IMR-90 (cell line): Measurements from ENCODE around the gene SPATA13.

Experiments
- NFE2L2 ChIP-seq: fragments of 150-350 bp; IDR thresholded peaks from 2 replicates; pipeline ENCODE4 v1.6.1; 2016; ENCODE audit warnings: low read depth, mild to moderate bottlenecking, low read length
- POLR2A ChIP-seq: IDR thresholded peaks from 2 replicates; pipeline ENCODE4 v1.6.1; 2012; ENCODE audit warnings: mild to moderate bottlenecking, low read depth, low read length
- TF ChIP-seq, protein P1 (sequence below): conservative IDR thresholded peaks from 2 replicates; pipeline ENCODE4 v1.5.1; 2012; ENCODE audit warnings: mild to moderate bottlenecking, low read depth, low read length, improper control_type of control experiment

GRCh38 chr13:24252136-24252535 is 91.6 kb downstream of the SPATA13 start:
- TF ChIP-seq, protein P1, sequence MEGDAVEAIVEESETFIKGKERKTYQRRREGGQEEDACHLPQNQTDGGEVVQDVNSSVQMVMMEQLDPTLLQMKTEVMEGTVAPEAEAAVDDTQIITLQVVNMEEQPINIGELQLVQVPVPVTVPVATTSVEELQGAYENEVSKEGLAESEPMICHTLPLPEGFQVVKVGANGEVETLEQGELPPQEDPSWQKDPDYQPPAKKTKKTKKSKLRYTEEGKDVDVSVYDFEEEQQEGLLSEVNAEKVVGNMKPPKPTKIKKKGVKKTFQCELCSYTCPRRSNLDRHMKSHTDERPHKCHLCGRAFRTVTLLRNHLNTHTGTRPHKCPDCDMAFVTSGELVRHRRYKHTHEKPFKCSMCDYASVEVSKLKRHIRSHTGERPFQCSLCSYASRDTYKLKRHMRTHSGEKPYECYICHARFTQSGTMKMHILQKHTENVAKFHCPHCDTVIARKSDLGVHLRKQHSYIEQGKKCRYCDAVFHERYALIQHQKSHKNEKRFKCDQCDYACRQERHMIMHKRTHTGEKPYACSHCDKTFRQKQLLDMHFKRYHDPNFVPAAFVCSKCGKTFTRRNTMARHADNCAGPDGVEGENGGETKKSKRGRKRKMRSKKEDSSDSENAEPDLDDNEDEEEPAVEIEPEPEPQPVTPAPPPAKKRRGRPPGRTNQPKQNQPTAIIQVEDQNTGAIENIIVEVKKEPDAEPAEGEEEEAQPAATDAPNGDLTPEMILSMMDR = no peak
- TF ChIP-seq POLR2A (no peak), NFE2L2 (no peak)
